Chondrocyte (in vitro differentiated cells): Measurements from ENCODE around the gene STXBP3. TPM values are rescaled to one million over a fixed set of nuclear protein-coding genes. Genes with fewer than 3 reads are reported as not detected.
A peak's percentile ranks its signal among the peaks of the same experiment; 100 is the strongest.

ENCODE experiments used
- DNase-seq: peaks from one replicate; pipeline ENCODE4 v3.0.0; 2021; ENCODE audit warnings: mixed read lengths, low spot score
- H3K27ac Mint-ChIP-seq: one replicate; pipeline ENCODE4 v1.8.0; 2021; ENCODE audit warnings: mild to moderate bottlenecking, moderate library complexity, mixed read lengths; ENCODE audit not compliant: unreplicated experiment
- H3K27me3 Mint-ChIP-seq: 2 replicates; pipeline ENCODE4 v1.8.0; 2021; ENCODE audit warnings: low read depth, mixed read lengths
- H3K36me3 Mint-ChIP-seq: 2 replicates; pipeline ENCODE4 v1.8.0; 2021; ENCODE audit warnings: low read depth, mixed read lengths
- H3K4me1 Mint-ChIP-seq: 2 replicates; pipeline ENCODE4 v1.8.0; 2021; ENCODE audit warnings: low read depth, mild to moderate bottlenecking, mixed read lengths
- H3K4me3 Mint-ChIP-seq: one replicate; pipeline ENCODE4 v1.8.0; 2021; ENCODE audit warnings: mild to moderate bottlenecking, moderate library complexity, mixed read lengths; ENCODE audit not compliant: unreplicated experiment
- H3K9me3 Mint-ChIP-seq: 2 replicates; pipeline ENCODE4 v1.8.0; 2021; ENCODE audit warnings: low read depth, mixed read lengths
- CTCF ChIP-seq: fragments of 200-600 bp; sonication (generic); IDR thresholded peaks from 2 replicates; pipeline ENCODE4 v1.5.0; 2021; ENCODE audit warnings: antibody characterized with exemption, mild to moderate bottlenecking, moderate library complexity
- total RNA-seq: library from RNA; stranded (reverse); gene quantifications from 3 replicates; pipeline ENCODE4 v1.2.1, GENCODE V29; 2021

STXBP3 gene
- total RNA-seq, 1 donor from 2014 or later: 41.6 TPM

DNA sequence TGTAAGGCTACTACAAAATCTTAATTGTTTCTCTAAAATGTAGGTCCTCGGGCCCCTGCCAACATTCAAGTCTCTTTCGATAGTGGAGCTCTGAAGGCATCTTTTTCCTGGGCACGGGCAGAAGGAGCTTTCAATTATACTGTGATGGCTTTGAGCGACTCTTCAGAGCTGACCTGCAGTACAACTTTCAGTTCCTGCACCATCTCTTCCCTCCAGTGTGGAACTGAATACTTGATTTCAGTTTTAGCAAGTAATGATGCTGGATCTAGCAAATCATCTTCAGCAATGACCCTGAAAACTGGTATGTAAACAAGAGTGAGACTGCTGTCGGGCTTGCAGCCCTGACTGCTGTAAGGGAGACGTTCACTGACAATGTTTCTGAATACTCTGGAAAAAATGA is 24.2 kb upstream of the STXBP3 start:
- Mint-ChIP-seq H3K27ac (peak overlapping the region; percentile 58), H3K36me3 (no peaks in the 10 kb centered on the region), H3K4me3 (no peak overlapping the region), H3K9me3 (no peaks in the 10 kb centered on the region), H3K27me3 (no peaks in the 10 kb centered on the region), H3K4me1 (peaks cover 44% of the 10 kb centered on the region)
- no peak for DNase-seq
- no peak for TF ChIP-seq CTCF

DNA sequence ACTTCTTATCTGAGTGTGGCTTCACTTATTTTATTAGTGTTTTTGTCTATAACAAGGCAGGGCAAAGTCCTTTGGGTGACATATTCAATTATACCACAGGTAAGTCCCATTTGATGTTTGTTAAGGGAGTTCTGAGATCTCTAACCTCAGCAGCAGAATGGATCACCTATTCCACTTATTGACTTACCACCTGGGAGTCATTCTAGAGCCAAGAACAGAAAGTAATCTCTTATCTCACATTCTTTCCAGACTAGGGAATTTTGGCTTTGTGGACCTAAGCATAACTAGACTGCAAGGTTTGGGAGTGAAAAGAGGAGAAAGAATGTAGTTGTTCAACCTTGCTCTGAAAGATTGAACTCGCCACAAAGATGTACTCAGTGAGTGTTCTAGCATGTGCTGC is 20.6 kb upstream of the STXBP3 start:
- no peak for TF ChIP-seq CTCF
- no peak for DNase-seq
- peaks cover 20% of the 10 kb centered on the region for H3K4me1 Mint-ChIP-seq
- H3K36me3 Mint-ChIP-seq: no peaks in the 10 kb centered on the region
- H3K27ac Mint-ChIP-seq: no peak overlapping the region
- H3K27me3 Mint-ChIP-seq: no peaks in the 10 kb centered on the region
- no peak overlapping the region for H3K4me3 Mint-ChIP-seq
- no peaks in the 10 kb centered on the region for H3K9me3 Mint-ChIP-seq

- H3K4me3 Mint-ChIP-seq: no peak overlapping the region
- H3K27me3 Mint-ChIP-seq: no peaks in the 10 kb centered on the region
- no peak overlapping the region for H3K27ac Mint-ChIP-seq
- H3K9me3 Mint-ChIP-seq: no peaks in the 10 kb centered on the region
- H3K36me3 Mint-ChIP-seq: no peaks in the 10 kb centered on the region
- peaks cover 4% of the 10 kb centered on the region for H3K4me1 Mint-ChIP-seq
- TF ChIP-seq CTCF: no peak
- DNase-seq: no peak
Measured at GRCh38 chr1:108728327-108728923, 18.0 kb upstream of the STXBP3 start.

DNA sequence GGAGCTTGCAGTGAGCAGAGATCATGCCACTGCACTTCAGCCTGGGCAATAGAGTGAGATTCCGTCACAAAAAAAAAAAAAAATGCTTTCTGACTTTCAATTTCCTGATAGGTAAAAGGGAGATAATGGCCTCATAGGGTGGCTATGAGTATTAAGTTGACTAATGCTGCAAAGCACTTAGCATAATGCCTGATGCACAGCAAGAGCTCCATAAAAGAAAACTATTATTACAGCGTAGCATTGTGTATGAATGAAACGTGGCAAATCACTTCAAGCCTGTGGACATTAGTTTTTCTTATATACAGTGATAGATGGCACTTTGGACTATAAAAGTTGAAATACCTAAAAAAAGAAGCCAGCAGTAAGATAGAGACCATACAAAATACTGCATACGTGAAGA is 17.0 kb upstream of the STXBP3 start:
- Mint-ChIP-seq H3K4me3 (no peak overlapping the region), H3K4me1 (peaks cover 3% of the 10 kb centered on the region), H3K9me3 (no peaks in the 10 kb centered on the region), H3K27me3 (no peaks in the 10 kb centered on the region), H3K27ac (no peak overlapping the region), H3K36me3 (no peaks in the 10 kb centered on the region)
- DNase-seq: no peak
- no peak for TF ChIP-seq CTCF

DNA sequence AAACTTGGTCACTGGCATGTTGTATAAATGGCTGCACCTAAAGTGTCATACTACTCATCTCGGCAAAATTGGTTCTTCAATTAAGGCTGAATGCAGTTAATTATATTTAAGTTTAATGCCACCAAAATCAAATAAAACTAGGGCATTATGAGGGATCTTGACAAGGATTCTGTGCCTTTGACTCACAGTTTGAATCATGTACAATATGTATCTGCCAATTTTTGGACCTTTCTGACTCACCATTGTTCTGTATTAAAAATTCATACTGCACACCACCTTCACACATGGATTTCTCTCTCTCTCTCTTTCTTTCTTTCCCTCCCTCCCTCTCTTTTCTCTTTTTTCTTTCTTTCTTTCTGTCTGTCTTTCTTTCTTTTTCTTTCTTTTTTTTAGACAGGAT is 14.1 kb upstream of the STXBP3 start:
- peaks cover 3% of the 10 kb centered on the region for H3K4me1 Mint-ChIP-seq
- H3K27me3 Mint-ChIP-seq: peaks cover 7% of the 10 kb centered on the region
- no peaks in the 10 kb centered on the region for H3K9me3 Mint-ChIP-seq
- DNase-seq: no peak
- H3K4me3 Mint-ChIP-seq: no peak overlapping the region
- no peak overlapping the region for H3K27ac Mint-ChIP-seq
- no peaks in the 10 kb centered on the region for H3K36me3 Mint-ChIP-seq
- TF ChIP-seq CTCF: no peak
